HG03196 (cell line): ENCODE data around the gene CLEC16A.

Experiments
- ATAC-seq: cut with Tn5 transposase; IDR thresholded peaks from one replicate; pipeline ENCODE4 v1.9.1; 2021; ENCODE audit not compliant: unreplicated experiment

Gene CLEC16A

GRCh38 chr16:10944249-10945064 is at the start of gene CLEC16A:
Gene CLEC16A (plus strand): TSS chr16:10944564. CDS start chr16:10944718, 154 bp downstream.
- ATAC-seq: peak; percentile 60

GRCh38 chr16:10895053-10895946 is 49.1 kb upstream of the CLEC16A start:
- no peak for ATAC-seq

DNA sequence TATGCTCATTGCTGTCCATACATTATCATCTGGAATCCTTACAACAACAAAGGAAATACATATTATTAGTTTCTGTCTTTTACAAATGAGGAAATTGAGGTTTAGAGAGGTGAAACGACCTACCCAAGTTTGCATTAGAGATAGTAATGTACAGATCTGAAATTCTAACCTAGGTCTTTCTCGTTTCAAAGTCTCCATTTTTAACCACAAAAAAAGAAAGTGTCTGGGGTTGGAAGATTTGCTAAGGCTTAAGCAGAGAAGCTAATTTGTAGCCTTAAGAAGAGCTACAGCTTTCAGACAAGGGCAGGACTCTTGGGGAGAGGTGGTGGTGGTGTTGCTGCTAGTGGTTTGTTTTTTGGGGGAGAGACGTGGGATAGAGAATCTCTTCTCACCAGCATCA is 48.2 kb upstream of the CLEC16A start:
- ATAC-seq: no peak

DNA sequence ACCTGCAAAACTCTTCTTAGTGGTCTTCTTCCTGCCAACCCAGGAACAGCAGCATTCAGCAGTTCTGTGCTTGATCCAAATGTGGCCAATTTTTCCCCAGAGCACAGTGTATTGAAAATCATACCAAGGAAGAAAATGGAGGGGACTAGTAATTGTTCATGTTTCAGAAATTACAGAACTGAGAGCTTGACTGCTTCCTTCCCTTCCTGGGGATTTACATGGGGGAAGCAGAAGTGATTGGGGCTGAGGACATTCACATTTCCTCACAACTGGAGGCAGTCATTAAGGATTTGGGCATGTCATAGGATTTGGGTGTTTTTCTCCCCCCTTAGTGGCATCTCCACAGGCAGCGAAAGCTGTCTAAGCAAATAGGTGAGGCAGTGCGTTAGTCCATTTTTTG is 47.6 kb upstream of the CLEC16A start:
- no peak for ATAC-seq

GRCh38 chr16:10897134-10897533 is 47.2 kb upstream of the CLEC16A start:
- no peak for ATAC-seq

DNA sequence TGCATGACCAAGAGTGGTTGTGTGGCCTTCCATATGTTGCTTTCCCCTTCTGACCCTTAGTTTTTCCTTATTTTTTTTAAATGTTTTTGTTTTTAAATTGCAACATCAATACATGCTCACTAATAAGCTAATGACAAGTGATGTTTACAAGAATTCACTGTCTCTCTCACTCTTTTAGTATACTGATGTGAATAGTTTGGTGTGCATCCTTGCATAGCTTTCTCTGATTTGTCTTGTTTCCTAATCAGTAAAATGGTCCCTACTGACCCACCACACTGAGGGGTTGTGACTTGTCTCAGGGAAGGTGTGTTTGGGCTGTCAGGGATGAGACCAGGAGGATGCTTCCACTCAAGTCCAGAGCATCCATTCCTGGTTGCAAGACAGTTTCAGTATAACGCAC is 41.4 kb upstream of the CLEC16A start:
- no peak for ATAC-seq

DNA sequence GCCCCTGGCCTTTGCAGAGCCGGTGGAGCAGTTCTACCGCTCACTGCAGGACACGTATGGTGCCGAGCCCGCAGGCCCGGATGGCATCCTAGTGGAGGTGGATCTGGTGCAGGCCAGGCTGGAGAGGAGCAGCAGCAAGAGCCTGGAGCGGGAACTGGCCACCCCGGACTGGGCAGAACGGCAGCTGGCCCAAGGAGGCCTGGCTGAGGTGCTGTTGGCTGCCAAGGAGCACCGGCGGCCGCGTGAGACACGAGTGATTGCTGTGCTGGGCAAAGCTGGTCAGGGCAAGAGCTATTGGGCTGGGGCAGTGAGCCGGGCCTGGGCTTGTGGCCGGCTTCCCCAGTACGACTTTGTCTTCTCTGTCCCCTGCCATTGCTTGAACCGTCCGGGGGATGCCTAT is 37.9 kb upstream of the CLEC16A start:
- no peak for ATAC-seq

GRCh38 chr16:10906914-10907756 is 37.2 kb upstream of the CLEC16A start:
- no peak for ATAC-seq

DNA sequence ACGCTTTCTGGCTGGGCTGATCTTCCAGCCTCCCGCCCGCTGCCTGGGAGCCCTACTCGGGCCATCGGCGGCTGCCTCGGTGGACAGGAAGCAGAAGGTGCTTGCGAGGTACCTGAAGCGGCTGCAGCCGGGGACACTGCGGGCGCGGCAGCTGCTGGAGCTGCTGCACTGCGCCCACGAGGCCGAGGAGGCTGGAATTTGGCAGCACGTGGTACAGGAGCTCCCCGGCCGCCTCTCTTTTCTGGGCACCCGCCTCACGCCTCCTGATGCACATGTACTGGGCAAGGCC is 36.7 kb upstream of the CLEC16A start:
- ATAC-seq: no peak

GRCh38 chr16:10911267-10911666 is 33.1 kb upstream of the CLEC16A start:
- ATAC-seq: no peak

DNA sequence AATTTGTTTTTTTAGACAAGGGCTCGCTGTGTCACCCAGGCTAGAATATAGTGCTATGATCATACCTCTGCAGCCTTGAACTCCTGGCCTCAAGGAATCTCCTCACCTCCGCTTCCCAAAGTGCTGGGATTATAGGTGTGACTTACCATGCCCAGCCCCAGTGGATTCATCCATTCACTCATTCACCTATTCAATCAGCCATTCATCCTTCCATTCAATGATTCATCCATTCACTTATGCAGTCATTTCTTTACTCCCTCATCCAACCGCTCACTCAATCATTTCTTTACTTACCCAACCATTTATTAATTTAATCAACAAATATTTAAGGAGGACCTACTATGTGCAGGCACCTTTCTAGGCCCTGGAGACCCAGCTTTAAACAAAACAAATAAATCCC is 27.8 kb upstream of the CLEC16A start:
- ATAC-seq: no peak

- no peak for ATAC-seq
Observed at GRCh38 chr16:10918294-10919002, 25.9 kb upstream of the CLEC16A start.

DNA sequence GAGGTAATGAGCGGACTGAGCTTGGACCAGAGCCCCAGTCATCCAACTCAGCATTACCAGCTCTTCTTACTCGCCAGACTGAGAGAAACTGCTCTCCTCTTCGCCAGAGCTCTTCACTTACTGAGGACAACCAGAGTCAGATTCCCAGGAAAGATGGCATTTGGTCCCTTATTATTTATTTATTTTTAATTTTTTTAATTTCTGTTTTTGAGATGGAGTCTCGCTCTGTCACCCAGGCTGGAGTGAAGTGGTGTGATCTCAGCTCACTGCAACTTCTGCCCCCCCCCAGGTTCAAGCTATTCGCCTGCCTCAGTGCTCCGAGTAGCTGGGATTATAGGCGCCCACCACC is 25.4 kb upstream of the CLEC16A start:
- ATAC-seq: no peak

DNA sequence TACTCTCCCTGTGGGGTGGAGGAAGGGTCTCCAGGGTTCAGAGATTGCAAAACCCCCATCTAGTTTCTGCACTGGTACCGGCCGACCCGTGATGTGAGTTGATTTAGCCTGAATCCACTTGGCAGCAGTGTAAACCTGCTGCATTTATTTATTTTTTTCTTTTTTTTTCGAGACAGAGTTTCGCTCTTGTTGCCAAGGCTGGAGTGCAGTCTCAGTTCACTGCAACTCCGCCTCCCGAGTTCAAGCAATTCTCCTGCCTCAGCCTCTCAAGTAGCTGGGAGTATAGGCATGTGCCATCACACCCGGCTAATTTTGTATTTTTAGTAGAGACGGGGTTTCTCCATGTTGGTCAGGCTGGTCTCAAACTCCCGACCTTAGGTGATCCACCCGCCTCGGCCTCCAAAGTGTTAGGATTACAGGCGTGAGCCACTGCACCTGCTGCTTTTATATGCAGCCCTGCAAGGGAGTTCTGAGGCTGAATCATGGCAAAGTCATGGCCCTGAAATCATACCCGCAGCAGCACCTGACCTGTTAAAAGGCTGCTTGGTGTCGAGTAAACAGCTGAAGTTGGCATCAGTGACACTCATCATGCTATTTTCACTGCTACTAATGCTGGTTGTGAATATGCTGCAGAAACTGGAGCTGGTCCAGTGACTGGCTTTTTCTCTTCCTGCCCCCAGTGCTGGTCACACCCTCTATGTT is 23.5 kb upstream of the CLEC16A start:
- no peak for ATAC-seq

DNA sequence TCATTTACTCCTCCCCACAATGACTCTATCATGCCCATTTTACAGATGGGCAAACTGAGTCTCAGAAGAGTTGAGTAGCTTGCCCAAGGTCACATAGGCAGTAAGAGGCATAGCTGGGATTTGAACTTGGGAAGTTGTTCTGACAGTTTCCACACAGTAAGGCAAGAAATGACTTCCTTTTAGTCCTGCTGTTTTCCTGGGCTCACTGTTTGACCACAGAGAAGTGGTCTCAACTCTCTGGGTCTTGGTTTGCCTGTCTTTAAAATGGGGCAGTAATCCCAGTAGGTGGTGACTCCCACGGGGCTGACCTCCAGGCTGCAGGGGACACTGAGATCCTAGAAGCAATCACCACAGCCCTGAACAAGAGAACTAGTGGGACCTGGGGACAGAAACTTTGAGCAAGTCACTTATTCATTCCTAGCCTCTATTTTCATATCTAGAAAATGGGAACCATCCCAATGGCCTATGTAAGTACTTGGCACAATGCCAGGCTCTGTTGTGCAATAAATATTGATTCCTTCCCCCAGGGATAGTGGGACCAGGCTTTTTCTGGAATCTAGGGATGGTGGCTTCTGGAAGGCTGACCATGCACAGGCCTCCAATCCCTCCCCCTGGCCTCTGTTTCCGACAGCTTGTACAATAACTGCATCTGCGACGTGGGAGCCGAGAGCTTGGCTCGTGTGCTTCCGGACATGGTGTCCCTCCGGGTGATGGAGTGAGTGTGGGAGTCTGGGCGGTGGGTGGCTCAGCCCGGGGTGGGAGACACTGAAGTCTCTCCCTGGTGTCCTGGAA is 22.6 kb upstream of the CLEC16A start:
- no peak for ATAC-seq

- no peak for ATAC-seq
Observed at GRCh38 chr16:10922328-10923145, 21.8 kb upstream of the CLEC16A start.

DNA sequence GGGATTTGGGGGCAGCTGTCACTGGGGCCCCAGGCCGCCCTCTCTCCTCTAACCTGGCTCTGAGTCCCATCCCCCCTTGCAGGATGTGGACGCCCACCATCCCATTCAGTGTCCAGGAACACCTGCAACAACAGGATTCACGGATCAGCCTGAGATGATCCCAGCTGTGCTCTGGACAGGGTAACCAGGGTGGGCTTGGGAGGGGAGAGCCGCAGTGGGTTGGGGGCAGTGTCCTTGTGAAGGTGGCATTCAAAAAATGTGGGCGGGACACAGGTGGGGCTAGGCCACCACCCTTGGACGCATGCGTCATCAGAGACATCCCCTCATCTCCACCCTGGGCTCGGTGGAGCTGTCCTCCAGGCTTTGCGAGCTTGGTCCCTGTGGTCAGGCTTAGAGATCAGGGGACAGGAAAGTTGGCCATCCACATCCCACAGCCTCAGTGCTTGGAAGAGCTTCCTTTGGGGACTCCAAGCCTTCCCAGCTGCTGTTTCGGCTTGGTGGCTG is 21.2 kb upstream of the CLEC16A start:
- no peak for ATAC-seq

DNA sequence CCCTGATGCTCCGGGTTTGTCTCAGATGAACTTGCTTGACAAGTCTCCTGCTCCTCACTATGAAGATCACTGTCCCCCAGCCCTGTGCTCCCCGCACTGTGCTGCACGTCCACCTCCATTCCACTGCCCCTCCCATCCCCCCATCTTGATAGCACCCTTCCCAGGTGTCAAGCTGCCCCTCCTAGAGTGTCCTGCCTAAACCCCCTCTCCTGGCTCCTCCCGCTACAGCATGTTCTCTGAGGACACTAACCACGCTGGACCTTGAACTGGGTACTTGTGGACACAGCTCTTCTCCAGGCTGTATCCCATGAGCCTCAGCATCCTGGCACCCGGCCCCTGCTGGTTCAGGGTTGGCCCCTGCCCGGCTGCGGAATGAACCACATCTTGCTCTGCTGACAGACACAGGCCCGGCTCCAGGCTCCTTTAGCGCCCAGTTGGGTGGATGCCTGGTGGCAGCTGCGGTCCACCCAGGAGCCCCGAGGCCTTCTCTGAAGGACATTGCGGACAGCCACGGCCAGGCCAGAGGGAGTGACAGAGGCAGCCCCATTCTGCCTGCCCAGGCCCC is 20.6 kb upstream of the CLEC16A start:
- ATAC-seq: no peak
